HepG2 (cell line): ENCODE data around the gene CACNA2D3. TPM values are rescaled to one million over a fixed set of nuclear protein-coding genes. Genes with fewer than 3 reads are reported as not detected.

Experiments used
- ATAC-seq: fragments of 200-7000 bp; cut with Tn5 transposase; 3 replicates; pipeline ENCODE4 v1.9.1; 2020; ENCODE audit warnings: mild to moderate bottlenecking, moderate library complexity
- BruUV-seq: library from RNA; stranded (reverse); fragments of 400-500 nt; replicated peaks from 2 replicates; lab custom pipeline; 2021; lab: Mats Ljungman, UMichigan
- CTCF ChIA-PET: fragments of 300-600 bp; formaldehyde crosslinking; extraction: SDS; loops from one replicate; lab custom pipeline; 2021; ENCODE audit warnings: low total read pairs, inconsistent platforms, low intra/inter-chr PET ratio; lab: Yijun Ruan, JAX
- POLR2A ChIA-PET: fragments of 350-600 bp; sonication (Branson Sonifier 250); formaldehyde crosslinking; loops from one replicate; lab custom pipeline; 2020; ENCODE audit warnings: antibody characterized with exemption, inconsistent platforms; lab: Yijun Ruan, JAX
- DNase-seq: peaks from one replicate; pipeline ENCODE4 v3.0.0-alpha.2; 2015; ENCODE audit warnings: low spot score
- FAIRE-seq: peaks from 3 replicates; lab custom pipeline; 2011; peaks lifted over from hg19 to GRCh38; lab: Jason Lieb, UNC
- H2AFZ ChIP-seq: one replicate; pipeline ENCODE4 v1.6.1; 2011; ENCODE audit warnings: low read length, inconsistent platforms
- H3K27ac ChIP-seq: fragments of 300-600 bp; 3 replicates; pipeline ENCODE4 v1.8.0; 2011; ENCODE audit warnings: mixed run types, mild to moderate bottlenecking, mixed read lengths, low read length, inconsistent platforms; ENCODE audit not compliant: insufficient read depth; ENCODE audit errors: extremely low read length
- H3K27me3 ChIP-seq, 2 experiments: fragments of 200-600 bp in 1 of 2; 2 replicates in 1 of 2; 3 replicates in 1 of 2; pipeline versions ENCODE4 v1.6.0 to v1.8.0; 2011; ENCODE audit warnings: low read length in 2 of 2, mild to moderate bottlenecking in 2 of 2, moderate library complexity in 2 of 2, inconsistent platforms in 1 of 2; ENCODE audit not compliant: insufficient read depth in 2 of 2, control insufficient read depth in 1 of 2
- H3K36me3 ChIP-seq, 2 experiments: fragments of 200-600 bp in 1 of 2; replicated peaks in 1 of 2; 2 replicates in 1 of 2; 3 replicates in 1 of 2; pipeline versions ENCODE4 v1.5.1 to v1.8.0; 2011; ENCODE audit warnings: low read length in 2 of 2, inconsistent platforms in 1 of 2; ENCODE audit not compliant: insufficient read depth in 2 of 2, control insufficient read depth in 1 of 2
- H3K4me1 ChIP-seq: 2 replicates; pipeline ENCODE4 v1.5.1; 2012; ENCODE audit warnings: low read length, inconsistent platforms; ENCODE audit not compliant: insufficient read depth
- H3K4me2 ChIP-seq: 2 replicates; pipeline ENCODE4 v1.6.0; 2011; ENCODE audit warnings: low read depth, low read length, inconsistent platforms
- H3K4me3 ChIP-seq, 3 experiments: fragments of 200-600 bp in 1 of 3; sonication (generic), shearing (Covaris generic) in 1 of 3; replicated peaks in 1 of 3; 2 replicates each; pipeline ENCODE4 v1.5.1; 2011 to 2016; ENCODE audit warnings: low read length in 3 of 3, inconsistent platforms in 2 of 3, low read depth in 2 of 3, mild to moderate bottlenecking in 2 of 3, control low read depth in 1 of 3, mixed read lengths in 1 of 3; ENCODE audit not compliant: insufficient read depth in 1 of 3
- H3K79me2 ChIP-seq: one replicate; pipeline ENCODE4 v1.6.1; 2011; ENCODE audit warnings: low read length, inconsistent platforms; ENCODE audit not compliant: insufficient read depth
- H3K9ac ChIP-seq: 2 replicates; pipeline ENCODE4 v1.6.0; 2011; ENCODE audit warnings: mild to moderate bottlenecking, low read depth, low read length, inconsistent platforms; ENCODE audit not compliant: insufficient read depth
- H3K9me3 ChIP-seq: 2 replicates; pipeline ENCODE4 v1.5.1; 2012; ENCODE audit warnings: mild to moderate bottlenecking, low read length
- H4K20me1 ChIP-seq: 2 replicates; pipeline ENCODE4 v1.6.0; 2011; ENCODE audit warnings: inconsistent platforms, mild to moderate bottlenecking, low read length, moderate library complexity; ENCODE audit not compliant: insufficient read depth
- ATF3 ChIP-seq: sonication (generic); formaldehyde crosslinking; IDR thresholded peaks from 2 replicates; pipeline ENCODE4 v1.4.0; 2020; ENCODE audit warnings: missing genetic modification reagents
- BCL3 ChIP-seq: sonication (generic); formaldehyde crosslinking; IDR thresholded peaks from 2 replicates; pipeline ENCODE4 v1.5.1; 2020; ENCODE audit warnings: mild to moderate bottlenecking, missing genetic modification reagents, moderate library complexity
- BORCS8-MEF2B ChIP-seq: sonication (generic); formaldehyde crosslinking; IDR thresholded peaks from 2 replicates; pipeline ENCODE4 v1.8.0; 2022; ENCODE audit warnings: mild to moderate bottlenecking, missing genetic modification reagents
- FOXK2 ChIP-seq: fragments of 450-650 bp; IDR thresholded peaks from 2 replicates; pipeline ENCODE4 v1.6.1; 2016
- GABPA ChIP-seq, 2 experiments: IDR thresholded peaks; 2 replicates each; pipeline ENCODE4 v1.6.1; 2011 to 2016; ENCODE audit warnings: low read depth in 2 of 2, low read length in 1 of 2, missing biosample characterization in 1 of 2, missing genetic modification characterization in 1 of 2
- HNRNPL ChIP-seq: fragments of 200-400 bp; formaldehyde crosslinking; IDR thresholded peaks from 2 replicates; pipeline ENCODE4 v1.6.1; 2017; ENCODE audit warnings: mild to moderate bottlenecking, low read depth, low read length
- KDM3A ChIP-seq: IDR thresholded peaks from 2 replicates; pipeline ENCODE4 v1.6.1; 2018; ENCODE audit warnings: low read depth, missing compliant biosample characterization
- MIXL1 ChIP-seq: IDR thresholded peaks from 2 replicates; pipeline ENCODE4 v1.6.1; 2016
- NCOA1 ChIP-seq: sonication (generic); formaldehyde crosslinking; IDR thresholded peaks from 2 replicates; pipeline ENCODE4 v1.9.0; 2021; ENCODE audit warnings: missing genetic modification reagents
- NR2C2 ChIP-seq: sonication (generic); formaldehyde crosslinking; IDR thresholded peaks from 2 replicates; pipeline ENCODE4 v1.4.0; 2020; ENCODE audit warnings: missing genetic modification reagents, mild to moderate bottlenecking, moderate library complexity, borderline replicate concordance
- PRMT3 ChIP-seq: sonication (generic); formaldehyde crosslinking; IDR thresholded peaks from 2 replicates; pipeline ENCODE4 v1.8.1; 2022; ENCODE audit warnings: low read depth, mild to moderate bottlenecking, moderate library complexity, missing genetic modification reagents, borderline replicate concordance
- TEAD2 ChIP-seq: sonication (generic); formaldehyde crosslinking; IDR thresholded peaks from 2 replicates; pipeline ENCODE4 v1.9.0; 2021; ENCODE audit warnings: missing genetic modification reagents
- ZHX1 ChIP-seq: sonication (generic); formaldehyde crosslinking; IDR thresholded peaks from 2 replicates; pipeline ENCODE4 v1.8.1; 2022; ENCODE audit warnings: low read depth, mild to moderate bottlenecking, missing genetic modification reagents
- ZNF101 ChIP-seq: sonication (generic); formaldehyde crosslinking; IDR thresholded peaks from 2 replicates; pipeline ENCODE4 v1.4.0; 2020; ENCODE audit warnings: mild to moderate bottlenecking, low read depth, missing genetic modification reagents, borderline replicate concordance
- ZNF230 ChIP-seq: sonication (generic); formaldehyde crosslinking; IDR thresholded peaks from 2 replicates; pipeline ENCODE4 v1.4.0; 2020; ENCODE audit warnings: mild to moderate bottlenecking, missing genetic modification reagents
- ZNF275 ChIP-seq: sonication (generic); formaldehyde crosslinking; IDR thresholded peaks from 2 replicates; pipeline ENCODE4 v1.8.0; 2022; ENCODE audit warnings: missing genetic modification reagents, mild to moderate bottlenecking, inconsistent platforms, borderline replicate concordance
- ZNF383 ChIP-seq: sonication (generic); formaldehyde crosslinking; IDR thresholded peaks from 2 replicates; pipeline ENCODE4 v1.4.0; 2020; ENCODE audit warnings: missing genetic modification reagents, mild to moderate bottlenecking, borderline replicate concordance
- ZNF530 ChIP-seq: sonication (generic); formaldehyde crosslinking; IDR thresholded peaks from 2 replicates; pipeline ENCODE4 v1.5.0; 2020; ENCODE audit warnings: low read depth, mild to moderate bottlenecking, missing genetic modification reagents
- ZNF557 ChIP-seq: sonication (generic); formaldehyde crosslinking; IDR thresholded peaks from 2 replicates; pipeline ENCODE4 v1.4.0; 2020; ENCODE audit warnings: missing genetic modification reagents
- ZNF616 ChIP-seq: sonication (generic); formaldehyde crosslinking; IDR thresholded peaks from 2 replicates; pipeline ENCODE4 v1.5.0; 2020; ENCODE audit warnings: low read depth, mild to moderate bottlenecking, missing genetic modification reagents
- WGBS: methylation state at CpG from one replicate; pipeline ENCODE4 v1.1.6; 2017; ENCODE audit warnings: low lambda C conversion rate; 5-methylcytosine and 5-hydroxymethylcytosine counted together
- in situ Hi-C: cut with HindIII; loops from 2 replicates; pipeline ENCODE4 v1.10.0; 2017; ENCODE audit warnings: low pct_unique_long_range_greater_than_20kb; ENCODE audit not compliant: extremely low pct_ligation_motif_present
- intact Hi-C: fragments of 100-400 bp; cut with micrococcal nuclease; formaldehyde crosslinking; loops from one replicate; pipeline ENCODE4 v1.10.0; 2022; ENCODE audit not compliant: unreplicated experiment
- polyA plus RNA-seq, 8 experiments: library from polyadenylated mRNA; depleted of rRNA in 3 of 8; stranded (reverse) in 7 of 8; unstranded in 1 of 8; fragments of >200 nt; fragmentation: Illumina TruSeq in 4 of 8; extraction: Trizol in 4 of 8; gene quantifications; 2 replicates each; pipeline versions ENCODE4 v1.2.1 to v1.2.3, GENCODE V29; 2011 to 2016; ENCODE audit warnings: low read depth in 4 of 8, missing spikeins in 1 of 8, mixed read lengths in 1 of 8; ENCODE audit not compliant: insufficient read depth in 1 of 8
- total RNA-seq, 5 experiments: library from RNA; depleted of rRNA; stranded (reverse); fragments of >200 nt; fragmentation: Illumina TruSeq; extraction: Trizol; gene quantifications; 2 replicates each; pipeline ENCODE4 v1.2.3, GENCODE V29; 2016; ENCODE audit warnings: low read depth in 1 of 5

CACNA2D3 gene
- total and polyA plus RNA-seq, 2 of the 13 experiments (the other 11 are each of a cell fraction or from before 2014, with no cell fraction given) = not detected

GRCh38 chr3:54131026-54131605, 8.8 kb downstream of the CACNA2D3 start:
- no peak for ATAC-seq
- Histone ChIP-seq H4K20me1 (no peaks in the 10 kb centered on the region), H3K9me3 (no peaks in the 10 kb centered on the region), H3K79me2 (no peaks in the 10 kb centered on the region), H3K27me3 (peaks cover 0 to 23% of the 10 kb centered on the region in 2 experiments; a peak in 2 of 5 replicates), H3K4me3 (no peak overlapping the region), H3K4me2 (no peak overlapping the region), H3K27ac (no peak overlapping the region), H3K9ac (no peak overlapping the region), H3K4me1 (no peaks in the 10 kb centered on the region), H3K36me3 (no peaks in the 10 kb centered on the region), H2AFZ (no peak overlapping the region)
- ChIA-PET POLR2A (no interaction called here), CTCF (no interaction called here)
- FAIRE-seq = no peak
- TF ChIP-seq NR2C2 (CRISPR knock-in tag) (no peak), ZNF275 (CRISPR knock-in tag) (no peak), ZNF530 (CRISPR knock-in tag) (no peak), ATF3 (CRISPR knock-in tag) (no peak), BCL3 (CRISPR knock-in tag) (no peak), NCOA1 (CRISPR knock-in tag) (no peak), ZHX1 (no peak), TEAD2 (CRISPR knock-in tag) (no peak), KDM3A (CRISPR knock-in tag) (no peak), BORCS8-MEF2B (CRISPR knock-in tag) (no peak), ZNF101 (CRISPR knock-in tag) (no peak), GABPA (IDR thresholded peaks at IDR 0.05; ENCODE audit: low read depth, low read length) (no peak), GABPA (CRISPR knock-in tag; IDR thresholded peaks at IDR 0.05; ENCODE audit: low read depth) (no peak), HNRNPL (no peak), ZNF557 (CRISPR knock-in tag) (no peak), ZNF383 (CRISPR knock-in tag) (no peak), FOXK2 (no peak), MIXL1 (no peak), ZNF616 (CRISPR knock-in tag) (no peak), ZNF230 (no peak), PRMT3 (CRISPR knock-in tag) (no peak)
- no TSS peak for BruUV-seq
- no peak for DNase-seq
- intact Hi-C loops (no loop called here), in situ Hi-C loops (no loop called here)
- WGBS = 0% methylated on average over 1 of the region's 4 CpGs
